Adrenal gland (tissue), 12 donors: ENCODE results near the gene DGKE. TPM values are rescaled to one million over a fixed set of nuclear protein-coding genes. Genes with fewer than 3 reads are reported as not detected.

Source experiments
- DNase-seq, 7 donors: peaks; one replicate each; pipeline ENCODE4 v3.0.0-alpha.2; 2019 to 2020
- H3K27ac ChIP-seq, 5 donors: fragments of 200-600 bp; sonication (generic) in 4 of 5; 1 replicate in 3 of 5; 2 replicates in 2 of 5; pipeline versions ENCODE4 v1.5.1 to v1.8.0; 2016 to 2020; ENCODE audit warnings: mild to moderate bottlenecking in 1 of 5
- H3K27me3 ChIP-seq: fragments of 200-600 bp; 2 replicates; pipeline ENCODE4 v1.8.0; 2021
- H3K36me3 ChIP-seq, 2 donors: fragments of 200-600 bp; replicated peaks in 1 of 2; 1 replicate in 1 of 2; 2 replicates in 1 of 2; pipeline versions ENCODE4 v1.5.1 to v1.8.0; 2018 to 2022
- H3K4me1 ChIP-seq, 2 donors: fragments of 200-600 bp; replicated peaks in 1 of 2; 1 replicate in 1 of 2; 2 replicates in 1 of 2; pipeline versions ENCODE4 v1.5.1 to v1.8.0; 2018 to 2021
- H3K4me3 ChIP-seq, 4 donors: fragments of 200-600 bp; sonication (generic) in 3 of 4; one replicate each; pipeline ENCODE4 v1.5.1; 2016 to 2018
- H3K9me3 ChIP-seq, 3 donors: fragments of 200-600 bp; sonication (generic) in 1 of 3; replicated peaks in 1 of 3; 1 replicate in 2 of 3; 2 replicates in 1 of 3; pipeline versions ENCODE4 v1.5.1 to v1.8.0; 2016 to 2021
- POLR2A ChIP-seq, 2 donors: fragments of 450-650 bp; IDR thresholded peaks; one replicate each; pipeline ENCODE4 v1.6.1; 2017; ENCODE audit warnings: antibody characterized with exemption in 2 of 2, mild to moderate bottlenecking in 2 of 2, moderate library complexity in 1 of 2
- WGBS, 4 donors: extraction: QIAGEN DNeasy Blood & Tissue Kit in 2 of 4; methylation state at CpG; one replicate each; pipeline versions ENCODE4 v1.1.5 to v1.1.7; 2013 to 2017; 5-methylcytosine and 5-hydroxymethylcytosine counted together
- intact Hi-C, 2 donors: fragments of 100-400 bp; cut with DNase I; formaldehyde crosslinking; loops; one replicate each; pipeline versions ENCODE4 v1.14.1 to v1.15.0; 2022 to 2023
- polyA plus RNA-seq, 3 donors: library from polyadenylated mRNA; stranded (reverse); fragments of 200-250 nt in 2 of 3; fragments of 350-450 nt in 1 of 3; fragmentation: Illumina TruSeq in 1 of 3; extraction: RNeasy Lipid Tissue Mini Kit (QIAGEN cat#74804) in 1 of 3; gene quantifications; one replicate each; pipeline ENCODE4 v1.2.3, GENCODE V29; 2013 to 2014
- total RNA-seq, 9 donors: library from RNA; depleted of rRNA in 4 of 9; stranded (reverse); fragments of >200 nt in 4 of 9; fragments of 120-200 nt in 1 of 9; fragmentation: NEBNext Ultra II Directional in 1 of 9; extraction: Animal tissue kit (Norgen Biotek cat#: 25700) in 1 of 9; gene quantifications; one replicate each; pipeline versions ENCODE4 v1.1.0 to v1.2.4, GENCODE V29; 2013 to 2023
- TF ChIP-seq, protein P1 (sequence below), 6 experiments: fragments of 450-650 bp in 4 of 6; fragments of 200-600 bp in 2 of 6; sonication (generic) in 1 of 6; IDR thresholded peaks; 1 replicate in 5 of 6; 2 replicates in 1 of 6; pipeline versions ENCODE4 v1.5.1 to v1.8.0; 2016 to 2021; ENCODE audit warnings: antibody characterized with exemption in 6 of 6, mild to moderate bottlenecking in 2 of 6, moderate library complexity in 1 of 6
- donor health status: healthy with polysubstance abuse.
- donor health status: Bipolar disorder and iron deficiency.
- donor health status: DM: yes; HTN: yes; CAD: no.
- donor health status: DM: no; HTN: no; CAD: no.
- donor health status: DM: no; HTN: no; CAD: no.
- donor health status: DM: yes; HTN: yes; CAD: no.

The DGKE gene
- total and polyA plus RNA-seq, 12 donors: 0.97 to 8.4 (median 3.8) TPM

GRCh38 chr17:56866496-56866895 lies 32.5 kb downstream of the DGKE start:
- Histone ChIP-seq H3K4me1 (no peaks in the 10 kb centered on the region), H3K27me3 (no peaks in the 10 kb centered on the region), H3K9me3 (no peaks in the 10 kb centered on the region), H3K27ac (no peak overlapping the region), H3K36me3 (peaks cover 0 to 8% of the 10 kb centered on the region in 2 donors), H3K4me3 (no peak overlapping the region)
- TF ChIP-seq POLR2A (IDR thresholded peaks at IDR 0.05): no peak
- TF ChIP-seq, protein P1, sequence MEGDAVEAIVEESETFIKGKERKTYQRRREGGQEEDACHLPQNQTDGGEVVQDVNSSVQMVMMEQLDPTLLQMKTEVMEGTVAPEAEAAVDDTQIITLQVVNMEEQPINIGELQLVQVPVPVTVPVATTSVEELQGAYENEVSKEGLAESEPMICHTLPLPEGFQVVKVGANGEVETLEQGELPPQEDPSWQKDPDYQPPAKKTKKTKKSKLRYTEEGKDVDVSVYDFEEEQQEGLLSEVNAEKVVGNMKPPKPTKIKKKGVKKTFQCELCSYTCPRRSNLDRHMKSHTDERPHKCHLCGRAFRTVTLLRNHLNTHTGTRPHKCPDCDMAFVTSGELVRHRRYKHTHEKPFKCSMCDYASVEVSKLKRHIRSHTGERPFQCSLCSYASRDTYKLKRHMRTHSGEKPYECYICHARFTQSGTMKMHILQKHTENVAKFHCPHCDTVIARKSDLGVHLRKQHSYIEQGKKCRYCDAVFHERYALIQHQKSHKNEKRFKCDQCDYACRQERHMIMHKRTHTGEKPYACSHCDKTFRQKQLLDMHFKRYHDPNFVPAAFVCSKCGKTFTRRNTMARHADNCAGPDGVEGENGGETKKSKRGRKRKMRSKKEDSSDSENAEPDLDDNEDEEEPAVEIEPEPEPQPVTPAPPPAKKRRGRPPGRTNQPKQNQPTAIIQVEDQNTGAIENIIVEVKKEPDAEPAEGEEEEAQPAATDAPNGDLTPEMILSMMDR (IDR thresholded peaks at IDR 0.05): no peak
- intact Hi-C loops: no loop called here
- no peak for DNase-seq
- WGBS, 4 donors: 44 to 96% (median 59%) methylated on average over 3 of the region's 3 CpGs

GRCh38 chr17:56867948-56868376 lies 34.0 kb downstream of the DGKE start:
- Histone ChIP-seq H3K36me3 (no peaks in the 10 kb centered on the region), H3K27me3 (no peaks in the 10 kb centered on the region), H3K27ac (peak overlapping the region in 1 of 5 donors; percentile 36), H3K9me3 (no peaks in the 10 kb centered on the region), H3K4me1 (no peaks in the 10 kb centered on the region), H3K4me3 (no peak overlapping the region)
- DNase-seq: no peak
- WGBS, 4 donors: 38 to 60% (median 52%) methylated on average over 2 of the region's 2 CpGs
- no peak for TF ChIP-seq POLR2A (IDR thresholded peaks at IDR 0.05)
- TF ChIP-seq, protein P1 (IDR thresholded peaks at IDR 0.05): no peak
- intact Hi-C loops: no loop called here

GRCh38 chr17:56868716-56869115 lies 34.8 kb downstream of the DGKE start:
- no peak overlapping the region for H3K4me3 ChIP-seq
- intact Hi-C loops: no loop called here

GRCh38 chr17:56870081-56870651 lies 36.2 kb downstream of the DGKE start:
- no peak overlapping the region for H3K4me3 ChIP-seq
- DNase-seq: no peak
- intact Hi-C loops: no loop called here
- H3K9me3 ChIP-seq: no peaks in the 10 kb centered on the region
- no peaks in the 10 kb centered on the region for H3K4me1 ChIP-seq
- H3K27me3 ChIP-seq: no peaks in the 10 kb centered on the region
- H3K27ac ChIP-seq: no peak overlapping the region
- 83 to 92% (median 89%) methylated on average over 4 of the region's 4 CpGs for WGBS, 4 donors
- no peaks in the 10 kb centered on the region for H3K36me3 ChIP-seq
- TF ChIP-seq, protein P1 (IDR thresholded peaks at IDR 0.05): no peak
- TF ChIP-seq POLR2A (IDR thresholded peaks at IDR 0.05): no peak

More at GRCh38 chr17:56868716-56869115, 34.8 kb downstream of the DGKE start:
- H3K27ac ChIP-seq: no peak overlapping the region
- H3K27me3 ChIP-seq: no peaks in the 10 kb centered on the region
- no peaks in the 10 kb centered on the region for H3K36me3 ChIP-seq
- TF ChIP-seq POLR2A (IDR thresholded peaks at IDR 0.05): no peak
- TF ChIP-seq, protein P1 (IDR thresholded peaks at IDR 0.05): no peak
- H3K9me3 ChIP-seq: no peaks in the 10 kb centered on the region
- no peak for DNase-seq
- no peaks in the 10 kb centered on the region for H3K4me1 ChIP-seq
- WGBS, 4 donors: 95 to 100% (median 95%) methylated on average over 3 of the region's 3 CpGs
